Measurements from ENCODE around the gene PARVA.

Gene PARVA

GRCh38 chr11:12388939-12389670 is 11.7 kb downstream of the PARVA start:
- H3K4me3 ChIP-seq (ENCODE audit: low read length) = no peak overlapping the region
- no peak for TF ChIP-seq ZNF274 (IDR thresholded peaks at IDR 0.05; ENCODE audit: low read depth, low read length)

GRCh38 chr11:12389676-12390657 is 12.6 kb downstream of the PARVA start:
- H3K4me3 ChIP-seq (ENCODE audit: low read length) = no peak overlapping the region
- no peak for TF ChIP-seq ZNF274 (IDR thresholded peaks at IDR 0.05; ENCODE audit: low read depth, low read length)

- no peak for TF ChIP-seq ZNF274 (IDR thresholded peaks at IDR 0.05; ENCODE audit: low read depth, low read length)
- H3K4me3 ChIP-seq (ENCODE audit: low read length) = no peak overlapping the region
Observed at GRCh38 chr11:12390687-12391110, 13.3 kb downstream of the PARVA start.

- no peak for TF ChIP-seq ZNF274 (IDR thresholded peaks at IDR 0.05; ENCODE audit: low read depth, low read length)
- no peak overlapping the region for H3K4me3 ChIP-seq (ENCODE audit: low read length)
Observed at GRCh38 chr11:12392672-12393071, 15.3 kb downstream of the PARVA start.

GRCh38 chr11:12393691-12394090 is 16.3 kb downstream of the PARVA start:
- H3K4me3 ChIP-seq (ENCODE audit: low read length) = no peak overlapping the region
- no peak for TF ChIP-seq ZNF274 (IDR thresholded peaks at IDR 0.05; ENCODE audit: low read depth, low read length)

GRCh38 chr11:12394601-12395000 is 17.2 kb downstream of the PARVA start:
- no peak overlapping the region for H3K4me3 ChIP-seq (ENCODE audit: low read length)
- no peak for TF ChIP-seq ZNF274 (IDR thresholded peaks at IDR 0.05; ENCODE audit: low read depth, low read length)

- no peak for TF ChIP-seq ZNF274 (IDR thresholded peaks at IDR 0.05; ENCODE audit: low read depth, low read length)
- H3K4me3 ChIP-seq (ENCODE audit: low read length) = no peak overlapping the region
Observed at GRCh38 chr11:12395333-12395732, 18.0 kb downstream of the PARVA start.

- H3K4me3 ChIP-seq (ENCODE audit: low read length) = no peak overlapping the region
Observed at GRCh38 chr11:12397931-12398334, 20.6 kb downstream of the PARVA start.

GRCh38 chr11:12399355-12399754 is 22.0 kb downstream of the PARVA start:
- no peak overlapping the region for H3K4me3 ChIP-seq (ENCODE audit: low read length)
- no peak for TF ChIP-seq ZNF274 (IDR thresholded peaks at IDR 0.05; ENCODE audit: low read depth, low read length)

More at GRCh38 chr11:12397931-12398334, 20.6 kb downstream of the PARVA start:
- no peak for TF ChIP-seq ZNF274 (IDR thresholded peaks at IDR 0.05; ENCODE audit: low read depth, low read length)

- H3K4me3 ChIP-seq (ENCODE audit: low read length) = no peak overlapping the region
- no peak for TF ChIP-seq ZNF274 (IDR thresholded peaks at IDR 0.05; ENCODE audit: low read depth, low read length)
Observed at GRCh38 chr11:12402025-12402424, 24.7 kb downstream of the PARVA start.

- TF ChIP-seq ZNF274 (IDR thresholded peaks at IDR 0.05; ENCODE audit: low read depth, low read length) = no peak
- no peak overlapping the region for H3K4me3 ChIP-seq (ENCODE audit: low read length)
Observed at GRCh38 chr11:12402691-12403120, 25.3 kb downstream of the PARVA start.

GRCh38 chr11:12403122-12403996 is 26.0 kb downstream of the PARVA start:
- TF ChIP-seq ZNF274 (IDR thresholded peaks at IDR 0.05; ENCODE audit: low read depth, low read length) = no peak
- no peak overlapping the region for H3K4me3 ChIP-seq (ENCODE audit: low read length)

GRCh38 chr11:12403997-12404350 is 26.6 kb downstream of the PARVA start:
- TF ChIP-seq ZNF274 (IDR thresholded peaks at IDR 0.05; ENCODE audit: low read depth, low read length) = no peak

GRCh38 chr11:12404436-12404835 is 27.1 kb downstream of the PARVA start:
- no peak for TF ChIP-seq ZNF274 (IDR thresholded peaks at IDR 0.05; ENCODE audit: low read depth, low read length)
- no peak overlapping the region for H3K4me3 ChIP-seq (ENCODE audit: low read length)

More at GRCh38 chr11:12403997-12404350, 26.6 kb downstream of the PARVA start:
- no peak overlapping the region for H3K4me3 ChIP-seq (ENCODE audit: low read length)

Data from GM08714 (cell line).